HG03521 (cell line): ENCODE results near the gene G6PC3.
"Not testable (repeated sequence)": the region's sequence is repeated elsewhere in the genome, so short reads cannot be mapped to it uniquely, and the experiment has no call there.

ENCODE experiments used
- ATAC-seq: cut with Tn5 transposase; IDR thresholded peaks from one replicate; pipeline ENCODE4 v1.9.1; 2021; ENCODE audit warnings: mild to moderate bottlenecking, moderate library complexity; ENCODE audit not compliant: unreplicated experiment

G6PC3 gene

DNA sequence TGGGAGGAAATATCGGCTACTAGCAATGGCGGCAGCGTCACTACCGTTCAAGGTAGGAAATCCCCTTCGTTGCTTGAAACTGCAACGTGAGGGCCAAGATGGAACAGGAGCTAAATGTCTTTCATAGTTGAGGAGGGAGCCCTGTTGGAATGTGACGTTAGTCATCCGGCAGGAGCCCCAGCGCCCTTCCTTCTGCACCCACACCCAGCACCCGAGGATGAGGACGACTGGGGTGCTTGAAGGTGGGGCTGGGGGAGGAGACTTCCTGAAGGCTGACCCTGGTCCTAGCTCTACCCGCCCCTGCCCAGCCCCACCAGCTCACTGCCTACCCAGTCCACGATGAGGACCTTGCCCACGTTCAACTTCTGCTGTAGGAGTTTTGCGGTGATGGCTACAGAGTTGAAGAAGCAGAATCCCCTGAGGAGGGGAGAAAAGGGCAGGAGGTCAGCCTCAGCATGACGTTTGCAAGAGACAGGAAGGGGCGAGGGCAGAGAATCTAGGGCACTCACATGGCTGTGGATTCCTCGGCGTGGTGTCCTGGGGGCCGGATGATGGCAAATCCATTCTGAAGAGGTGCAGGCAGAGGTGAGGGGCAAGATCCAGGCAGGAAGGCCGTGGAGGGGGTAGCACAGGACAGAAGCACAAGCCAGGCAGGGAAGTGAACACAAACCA, 11.9 kb downstream of the G6PC3 start:
- ATAC-seq: no peak

DNA sequence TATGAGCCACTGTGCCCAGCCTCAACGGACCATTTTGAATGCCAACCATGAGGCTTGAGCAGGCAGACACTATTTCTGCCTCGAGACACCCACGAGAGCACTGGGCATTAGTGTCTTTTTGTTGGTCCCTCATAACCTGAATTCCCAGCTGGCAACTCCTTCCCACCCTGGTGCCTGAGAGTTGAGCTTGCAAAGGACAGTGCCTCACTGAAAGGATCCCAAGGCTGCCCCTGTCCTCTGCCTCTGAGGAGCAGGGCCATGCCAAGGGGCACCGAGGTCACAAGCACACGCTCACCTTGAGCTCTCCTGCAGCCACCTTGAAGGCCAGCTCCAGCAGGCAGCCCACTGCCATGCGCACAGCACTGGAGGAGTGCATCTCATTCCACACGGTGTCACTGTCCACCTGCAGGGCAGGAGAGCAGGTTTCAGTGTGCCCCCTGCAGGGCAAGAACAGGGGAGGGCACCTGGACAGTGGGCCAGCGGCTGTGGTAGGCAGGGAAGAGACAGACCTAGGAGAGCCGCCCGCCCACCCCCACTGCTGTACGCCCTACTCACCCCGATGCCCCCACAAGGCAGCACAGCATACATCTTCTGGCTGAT, 12.8 kb downstream of the G6PC3 start:
- no peak for ATAC-seq

GRCh38 chr17:44084131-44084538, 13.6 kb downstream of the G6PC3 start:
- no peak for ATAC-seq

GRCh38 chr17:44084921-44085320, 14.4 kb downstream of the G6PC3 start:
- no peak for ATAC-seq

DNA sequence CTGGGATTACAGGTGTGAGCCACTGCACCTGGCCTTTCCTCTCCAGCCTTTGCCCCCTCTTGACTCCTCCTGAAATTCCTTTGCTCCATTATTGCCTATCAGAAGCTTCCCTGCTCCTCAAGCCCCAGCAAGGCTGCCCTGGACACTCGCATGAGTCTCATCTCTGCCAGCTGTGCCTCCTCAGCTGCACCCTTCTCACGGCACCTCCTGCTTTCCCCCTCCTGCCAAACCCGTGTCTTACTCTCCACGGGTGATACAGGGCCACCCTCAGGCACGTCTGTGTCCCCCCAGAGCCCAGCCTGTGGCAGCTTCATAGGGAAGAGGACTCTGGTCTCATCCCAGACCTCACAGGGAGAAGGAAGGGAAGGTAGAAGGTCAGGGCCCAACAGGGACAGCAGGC, 15.4 kb downstream of the G6PC3 start:
- no peak for ATAC-seq

GRCh38 chr17:44086364-44087311, 16.1 kb downstream of the G6PC3 start:
- ATAC-seq: no peak

DNA sequence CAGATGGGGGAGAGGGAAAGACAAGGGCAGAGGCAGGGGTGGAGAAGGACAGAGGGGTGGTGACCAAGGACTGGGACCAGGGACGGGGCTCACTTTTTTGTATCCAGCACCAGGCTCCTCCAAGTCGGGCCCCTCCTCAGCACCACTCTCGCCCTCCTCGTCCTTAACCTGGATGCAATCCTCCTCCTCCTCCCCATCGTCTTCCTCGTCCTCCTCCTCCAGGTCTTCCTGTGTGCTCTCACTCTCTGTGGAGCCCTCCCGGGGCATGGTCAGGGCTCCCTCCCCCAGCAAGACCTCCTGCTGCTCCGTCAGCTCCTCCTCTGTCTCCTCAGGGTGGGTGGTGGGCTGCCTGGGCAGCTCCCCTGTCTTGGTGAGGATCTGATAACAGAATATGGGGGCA, 16.8 kb downstream of the G6PC3 start:
- no peak for ATAC-seq

- ATAC-seq: no peak
These were observed 17.7 kb downstream of the G6PC3 start for GRCh38 chr17:44088254-44088653.

GRCh38 chr17:44091200-44091997, 20.9 kb downstream of the G6PC3 start:
- ATAC-seq: no peak

DNA sequence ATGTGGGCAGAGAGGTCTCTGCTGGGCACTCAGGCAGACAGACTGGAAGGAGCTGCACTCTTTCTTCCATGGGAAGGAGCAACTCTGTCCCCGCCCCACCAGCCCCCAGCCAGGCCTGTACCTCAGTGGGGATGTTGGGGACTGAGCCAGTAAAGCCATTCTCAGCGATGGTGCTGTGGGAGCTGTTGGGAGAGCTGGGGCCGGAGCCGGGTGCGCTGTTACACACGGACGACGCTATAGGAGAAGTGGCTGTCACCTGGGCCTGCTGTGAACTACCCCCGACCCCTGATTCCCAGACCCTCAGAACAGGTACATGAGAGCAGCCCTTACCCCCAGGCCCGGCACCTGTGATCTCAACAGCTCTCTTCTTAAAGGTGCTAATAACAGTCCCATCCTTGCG, 21.5 kb downstream of the G6PC3 start:
- no peak for ATAC-seq

DNA sequence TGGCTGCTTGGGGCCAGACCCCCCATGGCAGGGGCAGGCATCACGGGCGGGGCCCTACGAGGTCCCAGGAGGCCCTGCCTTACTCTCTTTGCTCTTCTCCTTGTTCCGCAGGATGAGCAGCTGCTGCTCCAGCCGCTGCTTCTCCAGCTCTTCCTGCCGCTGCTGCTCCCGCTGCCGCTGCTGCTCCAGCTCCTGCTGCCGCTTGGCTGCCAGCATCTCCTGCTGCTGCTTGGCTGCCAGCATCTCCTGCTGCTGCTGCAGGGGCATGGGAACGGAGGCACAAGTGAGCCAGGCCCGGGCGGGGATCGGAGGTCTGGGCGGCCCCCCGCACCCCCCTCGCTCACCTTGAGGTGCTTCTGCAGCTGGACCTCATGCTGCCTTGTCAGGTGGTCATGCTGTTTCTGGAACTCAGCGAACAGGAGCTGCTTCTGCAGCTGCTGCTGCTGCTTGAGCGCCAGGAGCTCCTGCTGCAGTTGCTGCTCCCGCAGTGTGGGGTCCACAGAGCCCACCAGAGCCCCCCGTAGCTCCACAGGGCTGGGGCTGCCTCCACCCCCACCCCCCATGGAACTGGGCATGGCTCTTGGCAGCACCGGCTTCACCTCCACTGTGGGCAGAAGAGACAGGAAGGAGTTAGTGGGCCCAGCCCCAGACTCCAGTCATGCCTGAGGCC, 22.8 kb downstream of the G6PC3 start:
- no peak for ATAC-seq

DNA sequence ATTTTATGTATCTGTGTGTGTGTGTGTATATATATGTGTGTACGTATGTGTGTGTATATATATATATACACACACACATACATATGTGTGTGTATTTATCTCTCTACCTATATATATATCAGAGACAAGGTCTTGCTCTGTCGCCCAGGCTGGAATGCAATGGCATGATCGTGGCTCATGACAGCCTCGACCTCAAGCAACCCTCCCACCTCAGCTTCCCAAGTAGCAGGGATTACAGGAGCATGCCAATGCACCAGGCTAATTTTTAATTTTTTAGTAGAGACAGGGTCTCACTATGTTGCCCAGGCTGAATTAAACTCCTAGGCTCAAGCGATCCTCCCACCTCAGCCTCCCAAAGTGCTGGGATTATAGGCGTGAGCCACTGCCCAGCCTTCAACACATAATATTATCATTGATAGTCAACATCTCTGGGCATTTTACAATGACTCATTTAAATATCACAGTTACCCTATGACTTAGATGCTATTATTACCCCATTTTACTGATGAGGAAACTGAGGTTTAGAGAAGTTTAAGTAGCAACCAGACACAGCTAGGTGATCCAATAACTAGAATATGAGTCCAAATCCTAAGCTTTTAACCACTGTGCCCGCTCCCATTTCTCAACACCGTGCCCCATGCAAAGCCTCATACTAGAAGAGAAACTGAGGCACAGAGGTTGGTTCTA, 24.3 kb downstream of the G6PC3 start:
- ATAC-seq: no peak

GRCh38 chr17:44095388-44095646, 24.8 kb downstream of the G6PC3 start:
- ATAC-seq: no peak

- no peak for ATAC-seq
These were observed 25.3 kb downstream of the G6PC3 start for GRCh38 chr17:44095647-44096496.

- no peak for ATAC-seq
These were observed 26.8 kb downstream of the G6PC3 start for GRCh38 chr17:44097110-44097958.

DNA sequence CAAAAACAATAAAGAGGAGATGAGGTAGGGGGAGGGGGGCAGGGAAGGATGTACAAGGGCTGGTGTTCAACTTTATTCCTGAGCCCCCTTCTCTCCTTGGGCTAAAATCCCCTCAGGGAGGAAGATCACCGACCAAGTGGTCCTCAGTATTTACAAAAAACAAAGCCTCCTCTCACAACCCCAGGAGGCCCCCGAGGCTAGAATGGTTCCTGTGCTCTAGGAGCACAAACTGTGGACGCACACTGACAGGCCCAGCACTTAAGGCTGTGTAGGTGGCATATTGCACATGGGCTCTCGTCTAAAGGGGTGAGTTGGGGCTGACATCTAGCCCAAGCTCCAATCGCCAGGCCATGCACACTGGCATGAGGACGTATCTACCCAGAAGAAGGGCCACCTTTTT, 31.3 kb downstream of the G6PC3 start:
- ATAC-seq: not testable (repeated sequence)

- ATAC-seq: no peak
These were observed 32.5 kb downstream of the G6PC3 start for GRCh38 chr17:44102849-44103622.

DNA sequence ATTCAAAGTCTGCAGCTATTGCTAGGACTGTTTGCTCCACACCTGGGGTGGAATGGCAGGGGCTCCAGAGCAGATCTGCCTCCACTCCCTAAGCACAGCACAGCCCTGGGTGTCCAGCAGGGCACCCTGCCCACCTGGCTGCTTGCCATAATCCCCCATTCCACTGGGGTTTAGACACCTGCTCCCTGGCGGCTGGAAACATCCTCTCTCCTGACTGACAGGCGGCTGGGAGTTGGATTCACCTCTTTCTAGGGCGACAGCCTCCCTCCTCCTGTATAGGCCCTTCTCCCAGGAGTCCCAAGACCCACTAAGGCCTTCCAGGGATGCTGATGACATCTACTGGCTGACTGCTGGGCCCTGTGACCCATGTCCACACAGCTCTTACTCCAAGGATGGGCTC, 34.9 kb downstream of the G6PC3 start:
- no peak for ATAC-seq
